Epithelial cell of alveolus of lung (primary cell): ENCODE results near the gene DIS3L2. TPM values are rescaled to one million over a fixed set of nuclear protein-coding genes. Genes with fewer than 3 reads are reported as not detected.

Source experiments
- total RNA-seq: library from RNA; depleted of rRNA; stranded (reverse); fragments of >200 nt; gene quantifications from 2 replicates; pipeline ENCODE4 v1.2.1, GENCODE V29; 2015

DIS3L2 gene
- total RNA-seq: 14.6 and 16.6 TPM in 2 replicates

GRCh38 chr2:231961349-231962166 is at the start of gene DIS3L2:
TSS of gene DIS3L2 (plus strand) at chr2:231961713. CDS start at chr2:232014928, 53,215 bp downstream.

GRCh38 chr2:231926180-231926741 is 35.3 kb upstream of the DIS3L2 start, which contains the start of gene NPPC:
TSS of gene NPPC (minus strand) at chr2:231926396. CDS start at chr2:231926249, 147 bp downstream.

GRCh38 chr2:232378735-232379151 is 417.2 kb downstream of the DIS3L2 start, which contains the start of gene ALPP:
TSS of gene ALPP (plus strand) at chr2:232378751. CDS start at chr2:232378803, 52 bp downstream.

Other genes with a start within 250 kb of the DIS3L2 start
- 15.7 and 20.4 TPM in 2 replicates for gene PDE6D, start 180.4 kb upstream of the DIS3L2 start, total RNA-seq
- 22.1 and 26.6 TPM in 2 replicates for gene COPS7B, start 175.3 kb upstream of the DIS3L2 start, total RNA-seq
- gene NPPC, start 35.3 kb upstream of the DIS3L2 start, total RNA-seq: not detected in 2 replicates